Measurements from ENCODE around the gene RRM2.

The RRM2 gene

GRCh38 chr2:10122500-10123280 is at the start of gene RRM2:
TSS of gene RRM2 (plus strand) at chr2:10122739. CDS start at chr2:10122799, 60 bp downstream.
- TF ChIP-seq GATA2 (IDR thresholded peaks at IDR 0.05; ENCODE audit: low read depth, low read length) (no peak), GATA3 (IDR thresholded peaks at IDR 0.05; ENCODE audit: low read depth, low read length) (no peak)

- no peak for TF ChIP-seq GATA3 (IDR thresholded peaks at IDR 0.05; ENCODE audit: low read depth, low read length)
- no peak for TF ChIP-seq GATA2 (IDR thresholded peaks at IDR 0.05; ENCODE audit: low read depth, low read length)
Measured at GRCh38 chr2:10073706-10074105, 48.8 kb upstream of the RRM2 start.

GRCh38 chr2:10075101-10075500 is 47.4 kb upstream of the RRM2 start:
- TF ChIP-seq GATA2 (IDR thresholded peaks at IDR 0.05; ENCODE audit: low read depth, low read length) (no peak), GATA3 (IDR thresholded peaks at IDR 0.05; ENCODE audit: low read depth, low read length) (no peak)

GRCh38 chr2:10075571-10076209 is 46.8 kb upstream of the RRM2 start:
- TF ChIP-seq GATA2 (IDR thresholded peaks at IDR 0.05; ENCODE audit: low read depth, low read length) = no peak
- TF ChIP-seq GATA3 (IDR thresholded peaks at IDR 0.05; ENCODE audit: low read depth, low read length) = no peak

- no peak for TF ChIP-seq GATA3 (IDR thresholded peaks at IDR 0.05; ENCODE audit: low read depth, low read length)
Measured at GRCh38 chr2:10076511-10076910, 46.0 kb upstream of the RRM2 start.

DNA sequence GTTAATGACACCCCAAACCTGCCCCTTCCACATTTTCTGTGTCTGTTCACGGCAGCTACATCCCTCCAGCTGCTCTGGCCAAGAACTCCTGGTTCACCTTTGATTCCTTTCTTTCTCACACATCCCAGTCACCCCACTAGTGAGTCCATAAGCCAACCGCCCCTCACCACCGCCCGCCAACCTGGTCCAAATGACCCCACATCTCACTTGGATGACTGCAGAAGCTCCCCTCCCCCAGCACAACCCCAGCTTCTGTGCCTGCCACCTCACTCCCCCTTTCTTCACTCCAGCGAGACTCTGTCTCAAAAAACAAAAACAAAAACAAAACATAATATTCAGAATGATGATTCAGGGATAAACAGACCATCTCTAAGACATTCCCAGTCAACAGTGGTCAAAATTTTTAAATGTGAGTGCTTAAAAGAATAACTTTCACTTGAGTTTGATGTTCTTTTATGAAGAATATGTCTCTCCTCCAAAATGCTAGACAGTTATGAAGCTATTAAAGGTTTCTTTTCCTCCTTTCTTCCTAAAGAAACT is 45.5 kb upstream of the RRM2 start:
- TF ChIP-seq GATA2 (IDR thresholded peaks at IDR 0.05; ENCODE audit: low read depth, low read length) (no peak), GATA3 (IDR thresholded peaks at IDR 0.05; ENCODE audit: low read depth, low read length) (no peak)

DNA sequence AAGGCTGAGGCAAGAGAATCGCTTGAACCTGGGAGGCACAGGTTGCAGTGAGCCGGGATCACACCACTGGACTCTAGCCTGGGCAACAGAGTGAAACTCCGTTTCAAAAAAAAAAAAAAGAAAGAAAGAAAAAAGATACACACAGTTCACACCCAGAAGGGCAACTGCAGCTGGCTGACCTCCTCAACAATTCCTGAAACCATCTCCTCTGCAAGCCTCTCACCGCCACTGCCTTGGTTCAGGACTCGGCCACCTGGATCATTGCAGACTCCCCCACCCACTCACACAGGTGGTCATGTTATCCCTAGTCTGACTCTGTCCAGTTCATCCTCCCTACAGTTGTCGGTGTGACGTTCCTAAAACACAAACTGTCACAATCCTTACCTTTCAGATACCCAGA is 44.5 kb upstream of the RRM2 start:
- TF ChIP-seq GATA3 (IDR thresholded peaks at IDR 0.05; ENCODE audit: low read depth, low read length) = no peak
- TF ChIP-seq GATA2 (IDR thresholded peaks at IDR 0.05; ENCODE audit: low read depth, low read length) = no peak

DNA sequence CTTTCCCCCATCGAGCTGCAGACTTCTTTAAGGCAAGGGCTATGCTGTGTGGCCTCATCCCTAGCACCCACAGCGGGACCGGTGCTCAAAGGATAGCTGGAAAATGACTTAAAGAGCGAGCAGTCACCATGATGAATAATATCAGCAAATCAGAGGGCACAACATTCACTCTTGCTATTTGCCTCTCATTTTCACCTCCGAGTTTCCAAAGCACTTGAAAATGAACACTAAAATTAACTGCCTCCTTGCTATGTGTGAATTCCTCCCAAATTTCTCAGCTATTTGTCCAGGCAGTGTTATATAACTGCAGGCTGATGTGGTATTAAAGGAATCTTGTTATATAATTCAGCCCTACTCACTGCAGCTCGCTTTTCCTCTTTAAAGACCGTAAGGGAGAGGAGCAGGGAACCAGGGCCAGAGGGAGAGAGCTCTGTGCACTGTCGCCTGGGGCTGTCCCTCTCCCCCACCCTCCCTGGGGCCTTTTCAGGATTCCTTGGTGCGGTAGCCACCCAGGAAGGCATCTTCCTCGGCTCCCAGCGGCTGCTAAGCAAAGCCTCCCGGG is 43.8 kb upstream of the RRM2 start:
- no peak for TF ChIP-seq GATA2 (IDR thresholded peaks at IDR 0.05; ENCODE audit: low read depth, low read length)
- no peak for TF ChIP-seq GATA3 (IDR thresholded peaks at IDR 0.05; ENCODE audit: low read depth, low read length)

- no peak for TF ChIP-seq GATA3 (IDR thresholded peaks at IDR 0.05; ENCODE audit: low read depth, low read length)
- TF ChIP-seq GATA2 (IDR thresholded peaks at IDR 0.05; ENCODE audit: low read depth, low read length) = no peak
Measured at GRCh38 chr2:10079266-10079869, 43.2 kb upstream of the RRM2 start.

GRCh38 chr2:10079870-10080535 is 42.5 kb upstream of the RRM2 start, which contains the start of gene CYS1:
TSS of gene CYS1 (minus strand) at chr2:10080411. CDS start at chr2:10080223, 188 bp downstream.
- TF ChIP-seq GATA2 (IDR thresholded peaks at IDR 0.05; ENCODE audit: low read depth, low read length) (no peak), GATA3 (IDR thresholded peaks at IDR 0.05; ENCODE audit: low read depth, low read length) (no peak)

GRCh38 chr2:10080536-10081304 is 41.8 kb upstream of the RRM2 start:
- TF ChIP-seq GATA3 (IDR thresholded peaks at IDR 0.05; ENCODE audit: low read depth, low read length) (no peak), GATA2 (IDR thresholded peaks at IDR 0.05; ENCODE audit: low read depth, low read length) (no peak)

DNA sequence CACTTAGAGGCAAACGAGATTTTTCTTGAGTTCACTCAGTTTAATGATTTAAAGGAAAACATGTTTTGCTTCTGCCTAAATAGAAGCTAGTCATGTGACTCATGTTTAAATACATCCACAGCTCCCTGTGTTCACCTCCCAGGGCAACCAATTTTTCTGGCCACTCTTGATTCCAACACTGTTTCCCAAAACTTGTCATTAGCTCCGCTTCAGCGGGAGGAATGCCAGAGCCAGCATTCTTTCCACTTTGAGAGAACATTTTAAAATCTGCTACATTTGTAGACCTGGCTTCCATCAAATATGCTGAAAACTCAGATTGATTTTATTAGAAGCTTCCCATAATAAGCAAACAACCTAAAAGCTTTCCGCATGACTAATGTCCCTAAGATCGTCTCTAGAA is 39.5 kb upstream of the RRM2 start:
- no peak for TF ChIP-seq GATA2 (IDR thresholded peaks at IDR 0.05; ENCODE audit: low read depth, low read length)
- no peak for TF ChIP-seq GATA3 (IDR thresholded peaks at IDR 0.05; ENCODE audit: low read depth, low read length)

- TF ChIP-seq GATA3 (IDR thresholded peaks at IDR 0.05; ENCODE audit: low read depth, low read length) (no peak), GATA2 (IDR thresholded peaks at IDR 0.05; ENCODE audit: low read depth, low read length) (no peak)
Measured at GRCh38 chr2:10083692-10084211, 38.8 kb upstream of the RRM2 start.
